ENCODE data around the gene KBTBD4. TPM values are rescaled to one million over a fixed set of nuclear protein-coding genes. Genes with fewer than 3 reads are reported as not detected.

KBTBD4 gene
- total RNA-seq (2014; rRNA removed; shearing (Covaris generic)): 30.8 and 35.5 TPM in 2 replicates

DNA sequence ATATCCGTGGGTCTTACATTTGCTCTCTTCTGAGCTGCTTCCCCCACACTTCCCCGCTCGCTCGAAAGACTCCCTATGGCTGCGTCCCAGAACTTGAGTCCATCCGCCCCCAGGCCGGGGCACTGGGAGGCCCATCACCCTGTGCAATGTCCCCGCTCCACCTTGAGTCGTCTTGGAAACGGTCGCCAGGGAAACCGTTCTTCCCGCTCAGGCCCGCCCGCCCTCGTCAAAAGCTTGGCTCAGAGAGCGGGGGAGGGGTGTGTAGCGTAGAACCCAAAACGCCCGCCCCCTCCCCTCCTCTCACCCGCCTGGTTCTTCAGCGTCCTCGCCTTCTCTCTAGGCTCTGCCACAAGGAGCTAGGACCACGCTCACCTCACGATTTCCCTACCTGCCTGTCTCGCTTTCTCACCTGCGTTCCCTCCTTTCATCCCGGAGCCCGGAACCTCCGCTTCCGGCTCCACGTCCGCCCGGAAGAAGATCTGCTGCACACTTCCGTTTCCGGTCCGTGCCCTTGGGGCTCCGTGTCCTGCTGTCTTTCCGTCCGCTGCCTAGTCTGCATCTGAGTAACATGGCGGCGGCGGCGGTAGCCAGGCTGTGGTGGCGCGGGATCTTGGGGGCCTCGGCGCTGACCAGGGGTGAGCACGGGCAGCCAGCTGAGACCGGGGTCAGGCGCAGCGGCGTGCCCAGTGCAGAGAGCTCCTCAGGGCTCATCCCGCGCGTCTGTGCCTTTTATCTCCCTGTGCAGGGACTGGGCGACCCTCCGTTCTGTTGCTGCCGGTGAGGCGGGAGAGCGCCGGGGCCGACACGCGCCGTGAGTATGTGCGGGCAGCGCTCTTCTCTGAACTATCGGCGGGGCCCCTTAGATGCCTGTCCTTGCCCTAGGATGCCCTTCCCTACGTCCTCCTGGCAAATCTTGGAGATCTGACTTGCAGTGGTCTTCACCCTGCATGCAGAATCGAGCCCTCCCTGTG, at the start of gene KBTBD4, which contains the start of gene NDUFS3:
TSS of gene KBTBD4 (minus strand) at position 447 of the 971 bp plus-strand sequence. CDS start at position 428, 19 bp downstream.
TSS of gene NDUFS3 (plus strand) at position 551 of the 971 bp plus-strand sequence. CDS start at position 569, 18 bp downstream.
- peak; percentile 82 for DNase-seq (ENCODE audit: low spot score)

DNA sequence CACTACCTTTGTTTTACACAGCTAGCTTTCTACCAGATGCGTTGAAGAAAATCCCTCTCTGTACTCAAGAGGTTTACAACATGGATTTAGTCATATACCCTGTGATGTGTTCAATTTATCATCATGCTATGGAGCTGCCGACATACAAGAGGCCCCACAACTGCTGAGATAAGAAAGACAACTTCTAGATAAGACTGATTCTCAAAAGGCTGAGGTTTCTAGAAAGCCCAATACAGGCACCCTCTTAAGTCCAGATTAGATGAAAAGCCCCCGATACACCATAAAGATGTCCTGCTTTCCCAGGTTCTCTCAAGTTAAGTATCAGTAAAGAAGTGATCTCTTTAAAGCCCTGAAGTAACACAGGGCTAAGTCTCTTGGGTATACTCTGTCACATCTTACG, 49.3 kb upstream of the KBTBD4 start:
- DNase-seq (ENCODE audit: low spot score): no peak

DNA sequence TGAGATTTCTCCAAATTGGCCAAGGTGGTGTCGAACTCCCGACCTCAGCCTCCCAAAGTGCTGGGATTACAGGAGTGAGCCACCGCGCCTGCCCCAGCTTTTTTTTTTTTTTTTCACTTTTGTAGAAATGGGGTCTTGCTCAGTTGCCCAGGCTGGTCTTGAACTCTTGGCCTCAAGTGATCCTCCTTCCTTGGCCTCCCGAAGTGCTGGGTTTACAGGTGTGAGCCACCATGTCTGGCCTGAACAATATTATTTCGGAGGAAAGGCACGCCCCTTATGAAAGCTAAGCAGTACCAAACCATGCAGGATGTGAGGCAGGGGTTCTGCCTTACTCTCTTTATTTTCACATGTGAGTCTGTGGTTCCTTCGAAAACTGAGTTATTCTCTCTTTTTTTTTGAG, 47.5 kb upstream of the KBTBD4 start:
- DNase-seq (ENCODE audit: low spot score): no peak

DNA sequence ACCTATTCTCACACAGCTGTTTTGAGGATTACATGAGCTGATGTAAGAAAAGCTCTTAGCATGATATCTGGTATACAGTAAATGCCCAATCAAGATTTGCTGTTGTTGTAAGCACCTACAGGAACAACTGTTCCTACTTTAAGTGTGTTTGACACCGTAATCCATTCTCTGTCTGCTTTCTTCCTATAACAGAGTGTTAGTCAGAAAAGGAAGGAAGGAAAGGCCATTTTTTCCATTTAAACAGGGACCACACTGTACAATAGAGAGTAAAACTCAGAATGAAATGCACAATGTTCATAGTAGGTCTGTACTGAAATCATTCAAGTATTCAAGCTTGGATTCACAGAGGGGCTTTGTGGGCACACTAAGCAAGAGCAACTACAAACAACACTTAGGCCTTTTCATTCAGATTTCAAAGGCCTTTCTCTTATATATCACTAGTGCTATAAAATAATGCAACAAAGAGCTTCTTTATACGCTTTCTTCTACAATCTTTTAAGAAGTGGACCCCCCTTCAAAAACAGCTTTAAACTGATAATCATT, 42.1 kb upstream of the KBTBD4 start:
- DNase-seq (ENCODE audit: low spot score): no peak

DNA sequence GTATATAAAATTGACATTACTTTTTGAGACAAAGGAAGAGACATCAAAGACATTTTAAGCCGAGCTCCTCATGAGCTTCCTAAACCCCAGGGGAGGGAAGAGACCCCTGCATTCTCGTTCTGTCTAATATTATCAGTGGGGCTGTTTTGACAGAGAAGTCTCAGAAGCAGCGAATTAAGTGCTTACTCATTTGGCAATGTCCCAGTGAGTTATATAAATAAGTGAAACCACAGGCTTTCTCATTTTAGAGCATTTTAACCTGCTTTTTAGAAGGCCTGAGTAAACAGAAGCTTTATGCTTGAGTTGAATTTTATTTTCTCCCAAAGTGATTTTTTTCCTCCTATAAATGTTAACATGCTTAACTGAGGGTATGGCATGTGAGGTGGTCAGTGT, 38.6 kb upstream of the KBTBD4 start:
- DNase-seq (ENCODE audit: low spot score): peak; percentile 64

DNA sequence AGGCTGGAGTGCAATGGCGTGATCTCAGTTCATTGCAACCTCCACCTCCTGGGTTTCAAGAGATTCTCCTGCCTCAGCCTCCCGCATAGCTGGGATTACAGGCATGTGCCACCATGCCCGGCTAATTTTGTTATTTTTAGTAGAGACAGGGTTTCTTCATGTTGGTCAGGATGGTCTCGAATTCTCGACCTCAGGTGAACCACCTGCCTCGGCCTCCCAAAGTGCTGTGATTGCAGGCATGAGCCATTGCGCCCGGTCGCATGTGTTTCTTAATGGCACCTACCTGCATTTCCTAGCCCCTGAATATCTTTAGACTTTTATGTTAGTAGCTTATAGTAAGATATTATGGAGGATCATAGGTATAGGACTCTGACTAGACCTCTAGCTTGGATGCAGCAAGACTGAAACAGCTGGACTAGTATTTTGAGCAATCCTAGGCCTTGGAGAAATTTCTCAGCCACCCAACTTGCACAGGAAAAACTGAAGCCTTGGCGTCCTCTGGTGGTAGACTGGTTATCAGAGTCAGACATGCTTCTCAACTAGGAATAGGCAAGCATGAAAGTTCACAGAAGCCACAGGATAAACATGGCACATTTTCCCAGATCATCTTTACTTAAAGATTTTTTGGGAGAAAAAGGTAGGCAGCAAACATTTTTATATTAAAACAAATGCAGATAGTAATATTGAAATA, 38.1 kb upstream of the KBTBD4 start:
- peak; percentile 56 for DNase-seq (ENCODE audit: low spot score)

DNA sequence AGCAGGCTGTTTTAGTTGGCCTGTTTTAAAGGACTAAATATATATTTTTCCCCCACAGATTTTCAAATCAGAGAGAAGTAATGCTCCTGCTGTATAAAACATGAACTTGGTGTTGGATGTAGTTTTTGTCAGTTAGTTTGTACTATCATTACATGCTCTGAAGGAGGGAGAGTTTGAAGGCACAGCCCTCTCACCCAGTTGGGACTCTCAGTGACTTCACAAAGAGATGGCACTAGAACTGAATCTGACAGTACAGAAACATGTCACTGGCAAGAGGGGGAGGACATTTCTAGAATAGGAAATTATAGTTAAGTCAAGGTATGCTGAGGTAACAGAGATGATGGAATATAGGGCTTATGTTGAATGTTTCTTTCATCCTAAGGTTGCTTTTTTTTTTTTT, 36.5 kb upstream of the KBTBD4 start:
- no peak for DNase-seq (ENCODE audit: low spot score)

DNA sequence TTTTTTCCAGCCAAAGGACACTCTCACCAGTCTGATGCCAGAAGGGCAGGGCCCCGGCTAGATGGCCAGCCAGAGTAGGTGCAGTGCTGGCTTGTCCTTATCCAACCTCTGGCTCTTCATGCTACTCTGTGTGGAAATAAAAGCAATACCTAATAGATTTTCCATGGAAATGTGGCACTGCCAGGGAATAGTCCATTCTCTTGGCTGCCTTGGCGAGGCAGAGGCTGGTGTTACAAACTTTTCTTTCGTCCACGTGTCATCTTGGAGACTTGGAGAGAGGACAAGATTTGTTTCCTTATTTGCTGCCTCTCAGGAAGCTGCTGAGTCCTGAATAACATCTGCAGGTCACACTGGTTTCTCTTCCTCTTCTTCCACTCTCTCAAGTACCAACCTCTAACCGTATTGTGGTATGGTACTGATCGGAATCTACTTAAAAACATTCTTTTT, 32.6 kb upstream of the KBTBD4 start:
- DNase-seq (ENCODE audit: low spot score): no peak

DNA sequence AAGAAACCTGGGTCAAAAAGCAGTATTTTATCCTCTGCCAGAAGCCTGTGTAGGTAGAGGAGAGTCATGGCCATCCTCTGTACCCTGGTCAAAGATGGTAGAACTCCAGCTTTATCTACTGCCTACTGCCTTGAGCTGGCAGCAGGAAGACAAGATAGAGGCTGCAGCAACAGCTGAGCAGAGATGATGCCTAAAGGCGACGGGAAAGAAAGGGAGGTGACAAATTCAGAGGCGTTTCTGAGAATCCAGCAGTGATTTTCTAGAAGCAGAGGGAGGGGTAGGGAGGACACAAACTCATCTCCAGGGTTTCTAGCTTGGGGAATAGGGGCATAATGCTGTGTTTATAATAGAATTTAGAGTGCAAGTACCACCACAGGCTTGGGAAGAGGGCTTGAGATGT, 30.9 kb upstream of the KBTBD4 start:
- no peak for DNase-seq (ENCODE audit: low spot score)

DNA sequence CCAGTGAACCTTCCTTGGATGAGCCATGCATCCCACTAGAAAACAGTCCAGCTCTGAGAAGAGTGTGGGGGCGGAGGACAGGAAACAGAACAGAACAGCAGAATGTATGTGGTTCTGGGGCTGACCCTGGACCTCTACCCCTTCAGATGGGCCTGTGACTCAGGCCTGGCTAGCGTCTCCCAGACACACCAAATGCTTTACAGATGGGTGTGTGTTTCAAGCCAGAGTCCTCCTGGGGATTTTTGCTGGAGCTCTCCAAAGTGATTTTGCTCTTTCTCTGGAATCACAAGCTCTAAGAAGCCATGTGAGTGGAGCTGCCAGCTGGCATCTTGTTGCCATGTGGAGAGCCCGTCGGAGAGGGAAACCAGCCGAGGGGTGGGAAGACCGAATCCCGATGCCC, 28.6 kb upstream of the KBTBD4 start:
- no peak for DNase-seq (ENCODE audit: low spot score)

DNA sequence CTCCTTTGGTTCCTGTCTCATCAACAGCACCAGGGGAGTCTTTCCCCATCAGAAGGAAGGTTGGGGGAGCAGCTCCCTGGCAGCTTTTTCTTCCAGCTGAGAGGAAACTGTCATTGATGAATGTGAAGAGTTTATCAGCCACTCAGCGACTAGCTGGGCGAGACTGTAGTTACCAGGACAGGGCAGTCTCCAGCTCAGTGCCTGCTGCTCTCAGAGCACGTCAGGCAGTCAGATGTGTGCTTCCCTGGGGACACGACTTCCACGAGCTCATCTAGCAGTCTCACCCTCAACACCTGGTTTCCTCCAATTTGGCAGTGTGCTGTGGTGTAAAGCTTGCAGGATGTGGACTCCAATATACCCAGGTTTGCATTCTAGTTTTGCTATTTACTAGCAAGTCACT, 28.0 kb upstream of the KBTBD4 start:
- no peak for DNase-seq (ENCODE audit: low spot score)

DNA sequence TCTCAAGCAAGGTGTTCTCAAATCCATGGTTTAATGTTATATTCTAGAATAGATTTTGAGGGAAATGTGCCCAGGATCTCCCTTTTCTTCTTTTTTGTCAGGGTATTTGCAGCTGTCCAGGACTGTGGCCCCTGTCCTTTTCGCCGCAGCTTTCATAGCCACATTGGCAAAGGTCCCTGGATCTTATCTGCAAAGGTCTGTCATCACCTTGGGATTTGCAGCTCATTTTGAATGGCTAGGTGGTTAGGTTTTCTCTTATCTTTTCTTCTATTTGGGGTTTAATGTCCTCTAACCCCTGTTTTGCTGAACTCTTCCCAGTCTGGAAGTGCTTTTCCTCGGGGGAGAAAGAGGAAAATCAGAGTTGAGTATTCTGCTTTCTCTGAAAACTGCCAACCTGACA, 27.2 kb upstream of the KBTBD4 start:
- DNase-seq (ENCODE audit: low spot score): no peak

DNA sequence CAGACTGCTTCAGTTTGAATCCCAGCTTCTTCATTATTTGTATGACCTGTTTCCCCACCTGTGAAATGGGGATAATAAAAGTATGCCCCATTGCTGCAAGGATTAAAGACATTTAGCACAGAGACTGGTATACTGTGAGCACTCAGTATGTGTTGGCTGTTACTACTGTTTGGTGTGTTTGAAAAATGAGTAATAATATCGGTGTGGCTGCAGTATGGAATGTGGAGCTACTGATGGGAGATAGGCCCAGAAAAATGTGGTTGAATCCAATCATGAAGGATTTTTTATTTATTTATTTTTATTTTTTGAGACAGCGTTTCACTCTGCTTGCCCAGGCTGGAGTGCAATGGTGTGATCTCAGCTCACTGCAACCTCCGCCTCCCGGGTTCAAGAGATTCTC, 24.5 kb upstream of the KBTBD4 start:
- no peak for DNase-seq (ENCODE audit: low spot score)

DNA sequence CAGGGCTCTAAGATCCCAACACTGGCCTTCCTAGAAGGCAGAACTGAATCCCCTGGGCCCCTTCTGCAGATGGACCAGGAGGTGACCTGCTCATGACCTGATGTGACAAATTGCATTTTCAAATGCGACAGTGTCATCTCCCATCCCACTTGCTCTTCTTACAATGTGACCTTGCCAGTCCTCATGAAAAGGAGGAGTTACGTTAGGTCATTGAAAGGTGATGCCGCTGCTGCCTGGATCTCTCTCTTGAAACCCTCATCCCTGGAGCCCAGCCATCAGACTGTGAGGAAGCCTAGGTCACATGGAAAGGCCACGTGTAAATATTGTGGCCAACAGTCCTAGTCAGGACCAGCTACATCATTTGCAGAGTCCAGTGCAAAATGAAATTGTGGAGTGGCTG, 21.1 kb upstream of the KBTBD4 start:
- no peak for DNase-seq (ENCODE audit: low spot score)

DNA sequence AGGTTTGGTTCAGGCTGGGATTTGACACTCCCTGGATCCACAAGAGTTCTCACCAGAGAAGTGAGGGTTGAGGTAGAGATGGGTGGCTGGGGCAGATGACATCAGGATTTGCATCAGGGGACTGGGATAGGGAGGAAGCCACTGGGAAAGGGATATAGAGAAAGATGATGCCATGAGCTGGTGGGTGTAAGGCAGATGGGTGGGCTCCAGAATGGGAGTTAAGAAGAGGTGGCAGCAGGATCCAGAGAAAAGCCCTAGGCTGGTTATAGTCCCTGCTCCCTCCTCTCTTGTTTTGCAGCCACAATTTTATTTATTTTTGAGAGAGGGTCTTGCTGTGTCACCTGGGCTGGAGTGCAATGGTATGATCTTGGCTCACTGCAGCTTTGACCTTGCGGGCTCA, 17.2 kb upstream of the KBTBD4 start:
- no peak for DNase-seq (ENCODE audit: low spot score)

DNA sequence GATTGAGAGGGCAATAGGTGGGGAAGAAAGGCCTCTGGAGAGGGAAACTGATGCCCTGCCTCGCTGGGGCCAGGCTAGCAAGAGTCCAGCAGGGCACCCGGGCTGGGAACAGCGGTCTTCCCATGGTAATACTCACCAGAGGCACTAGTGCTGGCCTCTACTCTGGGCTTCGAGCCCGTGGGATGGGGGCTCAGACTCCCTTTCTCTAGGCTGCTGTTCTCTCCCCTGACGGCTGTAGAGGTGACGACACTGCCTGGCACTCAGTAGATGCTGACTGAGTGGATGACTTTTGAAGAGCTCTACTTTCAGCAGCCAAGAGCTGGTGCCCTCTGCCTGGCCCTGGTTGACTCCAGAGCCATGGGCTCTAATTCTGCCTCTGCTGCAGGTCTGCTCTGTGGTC, 16.3 kb upstream of the KBTBD4 start:
- no peak for DNase-seq (ENCODE audit: low spot score)

DNA sequence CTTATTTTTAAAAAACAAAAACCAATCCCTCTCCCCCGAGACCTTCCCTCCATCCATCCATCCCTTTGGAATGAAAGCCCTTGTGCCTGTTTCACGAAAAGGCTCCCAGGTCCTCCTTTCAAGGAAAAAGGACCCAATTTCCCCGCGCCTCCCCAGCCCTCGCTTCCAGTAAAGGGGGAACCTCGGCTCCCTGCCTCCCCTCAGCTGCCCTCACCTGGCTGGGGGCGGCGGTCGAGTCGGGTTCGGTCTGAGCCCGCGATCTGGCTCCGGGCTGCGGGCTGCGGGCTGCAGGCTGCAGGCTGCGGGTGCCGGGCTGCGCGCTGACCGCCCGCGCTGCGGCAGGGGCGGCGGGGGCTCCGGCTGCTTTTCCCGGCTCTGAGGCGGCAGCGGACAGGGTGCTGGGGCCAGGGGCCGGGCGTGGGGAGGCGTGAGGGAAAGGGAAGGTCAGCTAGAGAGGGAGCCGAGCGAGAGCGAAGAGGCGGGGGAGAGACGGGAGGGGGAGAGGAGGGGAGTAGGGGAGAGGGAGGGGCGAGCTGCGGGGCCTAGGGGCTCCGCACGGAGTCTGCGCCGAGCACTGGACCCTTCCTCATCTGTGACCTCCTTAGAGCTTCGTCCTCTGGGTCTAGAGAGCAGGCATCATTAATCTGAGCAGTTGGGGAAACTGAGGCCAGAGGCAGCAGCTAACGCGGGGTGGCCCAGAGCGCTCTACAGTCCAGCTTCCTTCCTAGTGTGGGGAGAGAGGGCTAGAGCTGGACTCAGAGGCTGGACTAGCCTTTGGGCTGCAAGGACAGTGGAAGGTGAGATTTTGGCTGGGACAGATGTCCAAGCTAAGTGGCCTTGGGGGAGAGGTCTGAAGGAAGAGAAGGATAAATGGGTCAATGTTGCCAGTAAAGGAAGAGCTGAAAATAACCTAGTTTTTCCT, 15.4 kb upstream of the KBTBD4 start, which contains the start of gene C1QTNF4:
TSS of gene C1QTNF4 (minus strand) at position 478 of the 922 bp plus-strand sequence. CDS start 3,601 bp downstream, outside the sequence.
- no peak for DNase-seq (ENCODE audit: low spot score)

DNA sequence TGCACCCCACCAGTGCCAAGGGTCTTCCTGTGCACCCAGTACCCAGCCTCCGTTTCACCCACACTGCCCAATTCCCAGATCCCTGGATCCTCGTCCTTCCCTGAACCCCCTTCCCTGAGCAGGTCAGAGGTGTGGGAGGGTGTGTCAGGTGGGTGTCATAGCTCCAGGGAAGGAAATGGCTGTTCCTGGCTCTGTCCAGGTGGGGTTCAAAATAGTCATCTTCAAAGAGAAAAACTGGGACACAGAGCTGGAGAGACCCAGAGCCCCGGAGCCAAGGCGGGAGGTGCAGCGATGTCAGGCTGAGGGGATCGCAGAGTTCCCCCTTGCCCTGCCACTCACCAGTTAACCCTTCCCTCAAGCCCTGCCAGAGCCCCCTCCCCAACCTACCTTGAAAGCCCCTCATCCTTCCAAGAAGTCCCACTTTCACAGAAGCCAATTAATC, 14.7 kb upstream of the KBTBD4 start:
- DNase-seq (ENCODE audit: low spot score): no peak

DNA sequence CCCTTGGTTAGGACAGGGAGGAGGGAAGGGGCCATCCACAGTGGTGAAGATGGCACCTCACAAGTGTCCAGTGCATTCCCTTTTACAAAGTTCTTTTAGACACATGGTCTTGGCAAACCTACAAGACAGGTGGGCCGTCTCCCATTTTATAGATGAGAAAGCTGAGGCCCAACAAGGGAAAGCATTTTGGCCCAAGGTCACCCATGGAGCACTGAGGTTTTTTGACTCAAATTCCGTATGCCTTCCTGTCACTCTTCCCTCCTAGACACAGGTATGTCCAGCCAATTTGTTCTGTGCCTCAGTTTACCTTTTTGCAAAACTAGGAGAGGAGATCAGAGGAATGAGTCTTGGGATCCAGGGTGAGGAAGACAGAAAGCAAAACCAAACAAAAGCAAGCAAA, 14.2 kb upstream of the KBTBD4 start:
- no peak for DNase-seq (ENCODE audit: low spot score)

DNA sequence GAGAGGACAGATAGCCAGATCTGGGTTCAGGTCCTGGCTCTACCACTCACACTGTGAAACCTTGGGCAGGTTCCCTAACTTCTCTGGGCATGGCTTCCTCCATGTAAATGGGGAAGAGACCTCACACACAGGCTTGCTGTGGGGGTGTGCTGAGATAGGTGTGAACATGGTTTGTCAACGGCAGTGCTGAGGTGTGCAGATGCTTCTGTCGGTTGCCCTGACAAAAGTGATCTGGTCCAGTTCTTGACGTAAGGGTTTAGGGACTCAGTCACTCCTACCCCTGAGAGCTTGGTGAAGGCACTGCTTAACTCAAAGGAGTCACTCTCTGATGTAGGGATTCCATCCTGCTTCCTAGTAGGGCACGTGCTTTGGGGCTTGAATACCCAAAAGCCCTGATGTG, 13.5 kb upstream of the KBTBD4 start:
- DNase-seq (ENCODE audit: low spot score): no peak

DNA sequence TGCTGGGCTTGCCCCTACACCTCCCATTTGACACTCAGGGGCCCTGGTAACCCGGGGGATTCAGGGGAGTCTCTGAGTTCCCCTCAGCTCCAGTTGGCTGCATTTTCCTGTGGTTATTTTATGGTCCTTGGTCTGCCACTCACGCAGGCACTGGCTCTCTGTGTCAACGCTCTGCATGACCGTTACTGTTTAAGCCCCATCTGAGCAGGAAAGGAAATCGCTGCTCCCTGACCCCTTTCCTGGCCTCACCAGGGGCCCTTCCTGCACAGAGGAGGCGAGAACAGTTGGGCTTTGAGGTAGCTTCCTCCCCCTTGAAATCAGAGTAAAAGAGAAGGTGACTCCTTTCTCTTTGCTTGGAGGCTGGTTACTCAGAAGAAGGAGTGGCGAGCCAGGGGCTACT, 13.0 kb upstream of the KBTBD4 start:
- DNase-seq (ENCODE audit: low spot score): no peak
